Upper lobe of left lung (tissue), 4 donors: ENCODE data around the gene RPLP2.

Experiments
- POLR2AphosphoS5 ChIP-seq, 2 donors: sonication (generic); formaldehyde crosslinking; IDR thresholded peaks; one replicate each; pipeline ENCODE4 v1.5.1; 2017; ENCODE audit warnings: antibody characterized with exemption in 2 of 2
- TF ChIP-seq, protein P1 (sequence below), 6 experiments: fragments of 450-650 bp in 4 of 6; fragments of 200-600 bp in 2 of 6; sonication (generic) in 2 of 6; IDR thresholded peaks; one replicate each; pipeline ENCODE4 v1.5.1; 2016 to 2019; ENCODE audit warnings: antibody characterized with exemption in 6 of 6

DNA sequence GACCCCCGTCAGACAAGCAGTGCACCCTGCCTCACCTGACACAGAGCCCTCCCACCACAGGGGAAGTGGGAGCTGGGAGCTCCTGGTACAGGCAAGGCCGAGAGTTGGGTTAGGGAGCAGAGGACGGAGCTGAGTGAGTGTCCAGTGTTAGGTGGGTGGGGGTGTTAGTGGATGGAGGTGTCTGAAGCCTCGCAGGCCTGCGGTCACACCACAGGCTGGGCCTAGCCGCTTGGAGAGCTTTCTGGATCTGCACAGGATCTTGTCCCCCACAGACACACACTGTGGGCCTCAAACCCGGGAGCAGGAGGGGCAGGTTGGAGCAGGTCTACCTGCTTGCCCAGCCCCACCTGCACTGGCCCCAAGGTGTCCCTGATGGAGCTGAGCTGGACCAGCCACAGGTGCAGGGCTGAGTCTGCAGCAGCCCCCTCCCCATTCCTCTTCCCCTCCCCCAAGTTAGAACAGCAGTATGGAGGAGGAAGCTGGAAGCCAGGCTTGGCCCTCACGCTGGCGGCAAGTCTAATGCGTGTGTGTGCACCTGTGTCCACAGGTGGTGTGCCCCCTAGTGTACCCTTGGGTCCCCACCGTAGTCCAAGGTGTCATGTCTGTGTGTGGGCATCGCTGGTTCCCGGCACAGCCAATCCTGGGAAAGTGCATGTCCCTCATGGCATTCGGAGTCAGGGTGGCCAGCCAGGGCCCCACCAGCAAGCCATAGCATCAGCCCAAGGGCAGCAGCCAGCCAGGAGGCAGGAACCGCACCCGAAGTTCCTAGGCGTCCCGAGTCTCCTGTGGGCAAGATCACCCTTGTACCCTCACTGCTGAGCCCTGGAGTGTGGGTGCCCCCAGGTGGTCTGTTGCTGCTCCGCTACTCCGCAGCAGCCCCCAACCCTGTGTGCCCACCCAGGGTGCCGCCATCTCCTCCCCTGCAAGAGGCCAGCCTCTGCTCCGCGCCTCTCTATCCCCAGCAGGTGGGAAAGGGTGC, 30.5 kb upstream of the RPLP2 start:
- TF ChIP-seq, protein P1, sequence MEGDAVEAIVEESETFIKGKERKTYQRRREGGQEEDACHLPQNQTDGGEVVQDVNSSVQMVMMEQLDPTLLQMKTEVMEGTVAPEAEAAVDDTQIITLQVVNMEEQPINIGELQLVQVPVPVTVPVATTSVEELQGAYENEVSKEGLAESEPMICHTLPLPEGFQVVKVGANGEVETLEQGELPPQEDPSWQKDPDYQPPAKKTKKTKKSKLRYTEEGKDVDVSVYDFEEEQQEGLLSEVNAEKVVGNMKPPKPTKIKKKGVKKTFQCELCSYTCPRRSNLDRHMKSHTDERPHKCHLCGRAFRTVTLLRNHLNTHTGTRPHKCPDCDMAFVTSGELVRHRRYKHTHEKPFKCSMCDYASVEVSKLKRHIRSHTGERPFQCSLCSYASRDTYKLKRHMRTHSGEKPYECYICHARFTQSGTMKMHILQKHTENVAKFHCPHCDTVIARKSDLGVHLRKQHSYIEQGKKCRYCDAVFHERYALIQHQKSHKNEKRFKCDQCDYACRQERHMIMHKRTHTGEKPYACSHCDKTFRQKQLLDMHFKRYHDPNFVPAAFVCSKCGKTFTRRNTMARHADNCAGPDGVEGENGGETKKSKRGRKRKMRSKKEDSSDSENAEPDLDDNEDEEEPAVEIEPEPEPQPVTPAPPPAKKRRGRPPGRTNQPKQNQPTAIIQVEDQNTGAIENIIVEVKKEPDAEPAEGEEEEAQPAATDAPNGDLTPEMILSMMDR (IDR thresholded peaks at IDR 0.05): no peak
- no peak for TF ChIP-seq POLR2AphosphoS5 (IDR thresholded peaks at IDR 0.05)
